ENCODE results near the gene IP6K3.

IP6K3 gene, protein sequence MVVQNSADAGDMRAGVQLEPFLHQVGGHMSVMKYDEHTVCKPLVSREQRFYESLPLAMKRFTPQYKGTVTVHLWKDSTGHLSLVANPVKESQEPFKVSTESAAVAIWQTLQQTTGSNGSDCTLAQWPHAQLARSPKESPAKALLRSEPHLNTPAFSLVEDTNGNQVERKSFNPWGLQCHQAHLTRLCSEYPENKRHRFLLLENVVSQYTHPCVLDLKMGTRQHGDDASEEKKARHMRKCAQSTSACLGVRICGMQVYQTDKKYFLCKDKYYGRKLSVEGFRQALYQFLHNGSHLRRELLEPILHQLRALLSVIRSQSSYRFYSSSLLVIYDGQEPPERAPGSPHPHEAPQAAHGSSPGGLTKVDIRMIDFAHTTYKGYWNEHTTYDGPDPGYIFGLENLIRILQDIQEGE

GRCh38 chr6:33746651-33747100, at the start of gene IP6K3:
Gene IP6K3 (minus strand): TSS chr6:33746905. CDS start chr6:33735476, 11,429 bp downstream.
- Histone ChIP-seq H3K4me1 (ENCODE audit: low read depth, poor library complexity, severe bottlenecking) (peaks cover 7% of the 10 kb centered on the region), H3K4me2 (no peak within 1 kb of the TSS), H3K27ac (no peak within 1 kb of the TSS), H4K20me1 (ENCODE audit: insufficient read depth) (no peaks in the 10 kb centered on the region), H3K4me3 (IDR thresholded peaks at IDR 0.05; ENCODE audit: insufficient read depth, low read depth, low read length) (no peak within 1 kb of the TSS), H3K9ac (no peak within 1 kb of the TSS), H3K27me3 (ENCODE audit: insufficient read depth, low read depth) (peaks cover 50% of the 10 kb centered on the region), H3K36me3 (ENCODE audit: insufficient read depth) (no peaks in the 10 kb centered on the region), H2AFZ (ENCODE audit: low read depth) (no peak within 1 kb of the TSS), H3K79me2 (ENCODE audit: insufficient read depth, low read depth) (no peaks in the 10 kb centered on the region)
- TF ChIP-seq, protein P1, sequence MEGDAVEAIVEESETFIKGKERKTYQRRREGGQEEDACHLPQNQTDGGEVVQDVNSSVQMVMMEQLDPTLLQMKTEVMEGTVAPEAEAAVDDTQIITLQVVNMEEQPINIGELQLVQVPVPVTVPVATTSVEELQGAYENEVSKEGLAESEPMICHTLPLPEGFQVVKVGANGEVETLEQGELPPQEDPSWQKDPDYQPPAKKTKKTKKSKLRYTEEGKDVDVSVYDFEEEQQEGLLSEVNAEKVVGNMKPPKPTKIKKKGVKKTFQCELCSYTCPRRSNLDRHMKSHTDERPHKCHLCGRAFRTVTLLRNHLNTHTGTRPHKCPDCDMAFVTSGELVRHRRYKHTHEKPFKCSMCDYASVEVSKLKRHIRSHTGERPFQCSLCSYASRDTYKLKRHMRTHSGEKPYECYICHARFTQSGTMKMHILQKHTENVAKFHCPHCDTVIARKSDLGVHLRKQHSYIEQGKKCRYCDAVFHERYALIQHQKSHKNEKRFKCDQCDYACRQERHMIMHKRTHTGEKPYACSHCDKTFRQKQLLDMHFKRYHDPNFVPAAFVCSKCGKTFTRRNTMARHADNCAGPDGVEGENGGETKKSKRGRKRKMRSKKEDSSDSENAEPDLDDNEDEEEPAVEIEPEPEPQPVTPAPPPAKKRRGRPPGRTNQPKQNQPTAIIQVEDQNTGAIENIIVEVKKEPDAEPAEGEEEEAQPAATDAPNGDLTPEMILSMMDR (conservative IDR thresholded peaks at IDR 0.05; ENCODE audit: low read depth, low read length), result no peak

DNA sequence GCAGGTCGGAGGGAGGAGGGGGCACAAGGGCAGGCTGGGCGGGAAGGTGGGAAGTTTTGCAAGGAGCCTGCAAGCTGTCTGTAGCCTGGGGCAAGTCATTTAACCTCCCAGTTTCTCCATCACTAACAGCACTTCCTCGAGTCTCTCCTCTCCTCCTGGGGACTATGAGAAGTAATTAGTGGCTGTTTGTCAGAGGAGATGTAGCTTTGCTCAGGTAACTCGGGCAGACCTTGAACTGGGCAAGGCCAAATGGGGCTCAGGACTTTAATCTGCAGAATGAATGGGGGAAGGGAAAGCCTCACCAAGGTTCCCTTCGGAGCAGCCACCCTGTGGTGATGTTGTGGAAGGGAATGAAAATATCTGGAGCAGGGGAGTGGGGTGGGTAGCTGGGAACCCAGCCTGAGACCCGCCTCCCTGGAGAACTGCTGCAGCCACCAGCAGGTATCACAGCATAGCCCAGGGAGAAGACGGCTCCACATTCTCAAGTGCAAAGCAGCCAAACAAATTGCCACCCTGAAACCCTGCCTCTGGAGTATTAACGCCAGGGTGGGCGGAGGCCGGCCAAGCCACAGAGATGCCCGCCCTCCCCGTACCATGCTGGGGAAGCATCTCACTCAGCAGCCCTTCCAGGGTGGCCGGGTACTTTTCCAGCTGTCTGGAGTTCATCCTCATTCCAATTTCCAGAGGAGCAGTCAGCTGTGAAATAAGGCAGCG, 48.4 kb upstream of the IP6K3 start:
- Histone ChIP-seq H3K79me2 (ENCODE audit: insufficient read depth, low read depth) (no peaks in the 10 kb centered on the region), H2AFZ (ENCODE audit: low read depth) (no peak overlapping the region), H3K27ac (no peak overlapping the region), H3K27me3 (ENCODE audit: insufficient read depth, low read depth) (peaks cover 83% of the 10 kb centered on the region), H3K4me2 (no peak overlapping the region), H3K36me3 (ENCODE audit: insufficient read depth) (no peaks in the 10 kb centered on the region), H3K4me3 (IDR thresholded peaks at IDR 0.05; ENCODE audit: insufficient read depth, low read depth, low read length) (no peak overlapping the region), H4K20me1 (ENCODE audit: insufficient read depth) (no peaks in the 10 kb centered on the region), H3K9ac (no peak overlapping the region), H3K4me1 (ENCODE audit: low read depth, poor library complexity, severe bottlenecking) (no peaks in the 10 kb centered on the region)
- TF ChIP-seq, protein P1 (conservative IDR thresholded peaks at IDR 0.05; ENCODE audit: low read depth, low read length), result no peak

- H3K4me1 ChIP-seq (ENCODE audit: low read depth, poor library complexity, severe bottlenecking), result no peaks in the 10 kb centered on the region
- H2AFZ ChIP-seq (ENCODE audit: low read depth), result no peak overlapping the region
- TF ChIP-seq, protein P1 (conservative IDR thresholded peaks at IDR 0.05; ENCODE audit: low read depth, low read length), result no peak
- H4K20me1 ChIP-seq (ENCODE audit: insufficient read depth), result no peaks in the 10 kb centered on the region
- no peaks in the 10 kb centered on the region for H3K36me3 ChIP-seq (ENCODE audit: insufficient read depth)
- H3K27ac ChIP-seq, result no peak overlapping the region
- no peak overlapping the region for H3K4me3 ChIP-seq (IDR thresholded peaks at IDR 0.05; ENCODE audit: insufficient read depth, low read depth, low read length)
- H3K27me3 ChIP-seq (ENCODE audit: insufficient read depth, low read depth), result peaks cover 63% of the 10 kb centered on the region
- no peak overlapping the region for H3K4me2 ChIP-seq
- H3K79me2 ChIP-seq (ENCODE audit: insufficient read depth, low read depth), result no peaks in the 10 kb centered on the region; the same call in 1 of the 2 replicates
- no peak overlapping the region for H3K9ac ChIP-seq
These were observed 46.3 kb upstream of the IP6K3 start for GRCh38 chr6:33792981-33793380.

DNA sequence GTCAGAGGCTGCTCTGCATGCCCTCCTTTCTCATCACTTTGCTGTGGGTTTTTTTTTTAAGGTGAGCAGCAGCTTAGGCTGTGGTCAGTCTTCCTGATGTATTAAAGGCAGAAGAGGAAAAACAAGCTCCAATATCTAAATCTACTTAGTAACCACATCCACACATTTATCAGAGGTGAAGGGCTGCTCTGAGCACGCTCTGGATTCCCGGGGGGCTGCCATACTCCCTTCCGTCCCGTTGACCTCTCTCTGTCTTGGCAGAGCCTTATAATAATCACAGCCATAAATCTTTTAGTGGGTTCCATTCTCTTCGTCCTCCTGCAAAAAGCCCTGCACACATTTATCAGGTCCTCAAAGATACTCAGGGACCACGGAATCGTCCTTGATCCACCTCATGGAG, 44.9 kb upstream of the IP6K3 start:
- peaks cover 50% of the 10 kb centered on the region; the same call in 1 of the 2 replicates for H3K27me3 ChIP-seq (ENCODE audit: insufficient read depth, low read depth)
- no peak overlapping the region for H3K4me3 ChIP-seq (IDR thresholded peaks at IDR 0.05; ENCODE audit: insufficient read depth, low read depth, low read length)
- H3K9ac ChIP-seq, result no peak overlapping the region
- H3K79me2 ChIP-seq (ENCODE audit: insufficient read depth, low read depth), result peaks cover 12% of the 10 kb centered on the region; the same call in 1 of the 2 replicates
- H3K36me3 ChIP-seq (ENCODE audit: insufficient read depth), result no peaks in the 10 kb centered on the region
- H3K27ac ChIP-seq, result no peak overlapping the region
- H3K4me2 ChIP-seq, result no peak overlapping the region
- no peaks in the 10 kb centered on the region for H4K20me1 ChIP-seq (ENCODE audit: insufficient read depth)
- peaks cover 13% of the 10 kb centered on the region for H3K4me1 ChIP-seq (ENCODE audit: low read depth, poor library complexity, severe bottlenecking)
- TF ChIP-seq, protein P1 (conservative IDR thresholded peaks at IDR 0.05; ENCODE audit: low read depth, low read length), result no peak
- no peak overlapping the region for H2AFZ ChIP-seq (ENCODE audit: low read depth)
